ENCODE measurements around the gene UMPS. TPM values are rescaled to one million over a fixed set of nuclear protein-coding genes. Genes with fewer than 3 reads are reported as not detected.
"Not testable (repeated sequence)": the region's sequence is repeated elsewhere in the genome, so short reads cannot be mapped to it uniquely, and the experiment has no call there.

The UMPS gene
- polyA plus RNA-seq, 1 donor (not counting 4 experiments of a cell fraction or from before 2014, with no cell fraction given), result 53.7 TPM

DNA sequence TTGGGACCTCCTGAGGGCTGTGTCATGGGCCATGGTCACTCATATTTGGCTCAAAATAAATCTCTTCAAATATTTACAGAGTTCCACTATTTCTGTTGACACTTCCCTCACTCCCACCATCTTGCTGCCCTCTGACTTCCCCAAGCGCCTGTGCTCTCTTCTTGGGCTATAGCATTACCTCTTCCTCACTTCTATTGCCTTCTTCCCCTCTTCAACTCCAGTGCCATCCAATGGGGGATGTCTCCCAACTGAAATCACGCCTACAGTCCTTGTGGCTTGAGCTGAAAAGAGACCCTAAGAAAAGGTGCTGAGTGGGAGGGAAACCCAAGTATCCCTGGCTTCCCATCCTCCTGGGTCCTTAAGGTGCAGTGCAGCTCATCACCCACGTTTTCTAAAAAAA lies 21.8 kb downstream of the UMPS start:
- H3K9me3 ChIP-seq (ENCODE audit: control insufficient read depth, low read depth, low read length), result no peaks in the 10 kb centered on the region
- H3K4me1 ChIP-seq (ENCODE audit: control insufficient read depth, extremely low read depth, insufficient read depth, low read length), result peaks cover 6% of the 10 kb centered on the region
- no peaks in the 10 kb centered on the region for H4K20me1 ChIP-seq (ENCODE audit: control insufficient read depth, extremely low read depth, insufficient read depth, low read length)
- H3K36me3 ChIP-seq (ENCODE audit: control insufficient read depth in 2 of 2, extremely low read depth in 1 of 2, insufficient read depth in 2 of 2, low read length in 2 of 2), result peaks cover 1 to 8% of the 10 kb centered on the region in 2 experiments
- no peaks in the 10 kb centered on the region for H3K27me3 ChIP-seq (ENCODE audit: control insufficient read depth, extremely low read depth, insufficient read depth, low read length)
- H3K4me2 ChIP-seq (ENCODE audit: control insufficient read depth, extremely low read depth, insufficient read depth, low read depth, low read length), result peak overlapping the region; percentile 22
- dilution Hi-C loops (cut with MboI; ENCODE audit: extremely low pct_ligation_motif_present, low sequenced_read_pairs), result no loop called here
- no peaks in the 10 kb centered on the region for H3K79me2 ChIP-seq (ENCODE audit: control insufficient read depth, insufficient read depth, low read length)
- DNase-seq (ENCODE audit: low read depth, low spot score) (no peak), FAIRE-seq (no peak)
- H3K27ac ChIP-seq (ENCODE audit: control insufficient read depth, insufficient read depth, low read length), result no peak overlapping the region
- H3K9me1 ChIP-seq (ENCODE audit: control insufficient read depth, extremely low read depth, insufficient read depth, low read length), result no peaks in the 10 kb centered on the region
- H3K4me3 ChIP-seq (ENCODE audit: control insufficient read depth in 2 of 3, extremely low read depth in 1 of 3, insufficient read depth in 2 of 3, low read depth in 1 of 3, low read length in 3 of 3), result no peak overlapping the region
- no peak overlapping the region for H3K9ac ChIP-seq (ENCODE audit: control insufficient read depth, extremely low read depth, insufficient read depth, low read length)
- no peak for TF ChIP-seq EZH2 (IDR thresholded peaks at IDR 0.05; ENCODE audit: low read length)
- TF ChIP-seq, protein P1, sequence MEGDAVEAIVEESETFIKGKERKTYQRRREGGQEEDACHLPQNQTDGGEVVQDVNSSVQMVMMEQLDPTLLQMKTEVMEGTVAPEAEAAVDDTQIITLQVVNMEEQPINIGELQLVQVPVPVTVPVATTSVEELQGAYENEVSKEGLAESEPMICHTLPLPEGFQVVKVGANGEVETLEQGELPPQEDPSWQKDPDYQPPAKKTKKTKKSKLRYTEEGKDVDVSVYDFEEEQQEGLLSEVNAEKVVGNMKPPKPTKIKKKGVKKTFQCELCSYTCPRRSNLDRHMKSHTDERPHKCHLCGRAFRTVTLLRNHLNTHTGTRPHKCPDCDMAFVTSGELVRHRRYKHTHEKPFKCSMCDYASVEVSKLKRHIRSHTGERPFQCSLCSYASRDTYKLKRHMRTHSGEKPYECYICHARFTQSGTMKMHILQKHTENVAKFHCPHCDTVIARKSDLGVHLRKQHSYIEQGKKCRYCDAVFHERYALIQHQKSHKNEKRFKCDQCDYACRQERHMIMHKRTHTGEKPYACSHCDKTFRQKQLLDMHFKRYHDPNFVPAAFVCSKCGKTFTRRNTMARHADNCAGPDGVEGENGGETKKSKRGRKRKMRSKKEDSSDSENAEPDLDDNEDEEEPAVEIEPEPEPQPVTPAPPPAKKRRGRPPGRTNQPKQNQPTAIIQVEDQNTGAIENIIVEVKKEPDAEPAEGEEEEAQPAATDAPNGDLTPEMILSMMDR (optimal IDR thresholded peaks at IDR 0.05 in 1 of 3, IDR thresholded peaks at IDR 0.05 in 1 of 3, conservative IDR thresholded peaks at IDR 0.05 in 1 of 3; ENCODE audit: extremely low read depth in 1 of 3, insufficient read depth in 2 of 3, low read length in 3 of 3), result no peak
- no peak overlapping the region for H2AFZ ChIP-seq (ENCODE audit: control insufficient read depth, low read length)

DNA sequence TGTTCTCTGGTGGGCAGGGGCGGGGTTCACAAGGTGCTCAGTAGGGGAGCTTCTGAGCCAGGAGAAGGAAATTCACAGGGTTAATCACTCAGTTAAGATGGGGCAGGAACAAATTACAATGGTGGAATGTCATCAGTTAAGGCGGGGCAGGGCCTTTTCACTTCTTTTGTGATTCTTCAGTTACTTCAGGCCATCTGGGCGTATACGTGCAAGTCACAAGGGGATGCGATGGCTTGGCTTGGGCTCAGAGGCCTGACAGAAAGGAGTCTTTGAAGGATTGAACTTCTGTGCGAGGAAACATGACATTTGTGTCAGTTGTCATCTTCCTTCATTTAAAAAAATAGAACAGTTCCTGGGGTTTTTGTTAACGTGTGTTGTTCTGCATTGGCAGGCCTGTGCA lies 27.7 kb downstream of the UMPS start:
- H3K9me3 ChIP-seq (ENCODE audit: control insufficient read depth, low read depth, low read length); H3K36me3 ChIP-seq (ENCODE audit: control insufficient read depth in 2 of 2, extremely low read depth in 1 of 2, insufficient read depth in 2 of 2, low read length in 2 of 2); dilution Hi-C loops (cut with MboI; ENCODE audit: extremely low pct_ligation_motif_present, low sequenced_read_pairs); H4K20me1 ChIP-seq (ENCODE audit: control insufficient read depth, extremely low read depth, insufficient read depth, low read length); H3K79me2 ChIP-seq (ENCODE audit: control insufficient read depth, insufficient read depth, low read length); FAIRE-seq; H2AFZ ChIP-seq (ENCODE audit: control insufficient read depth, low read length); H3K9ac ChIP-seq (ENCODE audit: control insufficient read depth, extremely low read depth, insufficient read depth, low read length); H3K4me1 ChIP-seq (ENCODE audit: control insufficient read depth, extremely low read depth, insufficient read depth, low read length); DNase-seq (ENCODE audit: low read depth, low spot score); H3K4me2 ChIP-seq (ENCODE audit: control insufficient read depth, extremely low read depth, insufficient read depth, low read depth, low read length); H3K27ac ChIP-seq (ENCODE audit: control insufficient read depth, insufficient read depth, low read length); H3K4me3 ChIP-seq (ENCODE audit: control insufficient read depth in 2 of 3, extremely low read depth in 1 of 3, insufficient read depth in 2 of 3, low read depth in 1 of 3, low read length in 3 of 3); H3K9me1 ChIP-seq (ENCODE audit: control insufficient read depth, extremely low read depth, insufficient read depth, low read length); H3K27me3 ChIP-seq (ENCODE audit: control insufficient read depth, extremely low read depth, insufficient read depth, low read length): not testable (repeated sequence)
